ENCODE results near the gene ICOS. TPM values are rescaled to one million over a fixed set of nuclear protein-coding genes. Genes with fewer than 3 reads are reported as not detected.
"Not testable (repeated sequence)": the region's sequence is repeated elsewhere in the genome, so short reads cannot be mapped to it uniquely, and the experiment has no call there.

Gene ICOS
- total and polyA plus RNA-seq, 2 experiments from 2014 or later, result not detected

DNA sequence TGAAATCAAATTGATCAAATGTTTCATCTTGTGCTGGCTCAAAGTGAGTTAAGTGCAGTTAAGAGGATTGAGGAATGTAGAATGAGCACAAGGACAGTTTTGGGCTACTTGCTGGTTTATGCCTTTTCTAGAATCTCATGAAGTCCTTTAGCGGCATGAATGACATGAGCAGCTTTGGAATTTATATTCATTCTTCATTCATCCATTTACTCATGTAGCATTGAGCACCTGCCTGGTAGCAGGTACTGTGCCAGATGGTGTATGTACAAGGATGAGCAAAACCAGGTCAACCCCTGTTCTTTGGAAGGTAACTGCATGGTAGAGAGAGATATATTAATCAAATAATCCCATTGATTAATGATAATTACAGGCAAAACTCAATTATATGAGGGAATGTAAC, 1.2 kb downstream of the ICOS start:
- no peak for TF ChIP-seq CTCF (IDR thresholded peaks at IDR 0.05; ENCODE audit: low read depth, low read length)
- DNase-seq (ENCODE audit: low read depth in 1 of 2, low spot score in 1 of 2), result no peak
- Histone ChIP-seq H3K4me1 (ENCODE audit: low read depth) (no peaks in the 10 kb centered on the region), H3K4me3 (no peak overlapping the region), H3K27ac (no peak overlapping the region), H3K27me3 (no peaks in the 10 kb centered on the region), H3K36me3 (no peaks in the 10 kb centered on the region), H3K9me3 (ENCODE audit: low read depth) (no peaks in the 10 kb centered on the region)

DNA sequence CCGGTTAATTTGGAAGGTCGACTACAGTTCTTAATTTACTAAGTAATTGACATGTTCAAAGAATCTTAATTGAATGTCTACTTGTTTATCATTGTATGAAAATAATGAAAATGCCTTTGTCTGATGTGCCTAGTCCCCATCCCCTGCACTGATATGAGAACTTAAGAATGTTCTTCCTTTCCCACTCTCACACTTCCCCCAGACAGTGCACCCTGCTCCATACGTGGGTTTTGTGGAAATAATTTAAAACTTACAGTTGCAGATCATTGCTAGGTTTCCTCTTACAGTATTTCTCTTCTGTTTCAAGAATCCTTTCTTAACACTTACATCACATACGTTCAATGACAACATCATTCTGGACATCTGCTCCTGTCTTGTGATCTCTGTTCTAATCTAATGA, 3.5 kb downstream of the ICOS start:
- Histone ChIP-seq H3K4me1 (ENCODE audit: low read depth) (no peaks in the 10 kb centered on the region), H3K4me3 (no peak overlapping the region), H3K27me3 (no peaks in the 10 kb centered on the region), H3K9me3 (ENCODE audit: low read depth) (no peaks in the 10 kb centered on the region), H3K36me3 (no peaks in the 10 kb centered on the region), H3K27ac (no peak overlapping the region)
- TF ChIP-seq CTCF (IDR thresholded peaks at IDR 0.05; ENCODE audit: low read depth, low read length), result no peak
- DNase-seq (ENCODE audit: low read depth in 1 of 2, low spot score in 1 of 2), result no peak

DNA sequence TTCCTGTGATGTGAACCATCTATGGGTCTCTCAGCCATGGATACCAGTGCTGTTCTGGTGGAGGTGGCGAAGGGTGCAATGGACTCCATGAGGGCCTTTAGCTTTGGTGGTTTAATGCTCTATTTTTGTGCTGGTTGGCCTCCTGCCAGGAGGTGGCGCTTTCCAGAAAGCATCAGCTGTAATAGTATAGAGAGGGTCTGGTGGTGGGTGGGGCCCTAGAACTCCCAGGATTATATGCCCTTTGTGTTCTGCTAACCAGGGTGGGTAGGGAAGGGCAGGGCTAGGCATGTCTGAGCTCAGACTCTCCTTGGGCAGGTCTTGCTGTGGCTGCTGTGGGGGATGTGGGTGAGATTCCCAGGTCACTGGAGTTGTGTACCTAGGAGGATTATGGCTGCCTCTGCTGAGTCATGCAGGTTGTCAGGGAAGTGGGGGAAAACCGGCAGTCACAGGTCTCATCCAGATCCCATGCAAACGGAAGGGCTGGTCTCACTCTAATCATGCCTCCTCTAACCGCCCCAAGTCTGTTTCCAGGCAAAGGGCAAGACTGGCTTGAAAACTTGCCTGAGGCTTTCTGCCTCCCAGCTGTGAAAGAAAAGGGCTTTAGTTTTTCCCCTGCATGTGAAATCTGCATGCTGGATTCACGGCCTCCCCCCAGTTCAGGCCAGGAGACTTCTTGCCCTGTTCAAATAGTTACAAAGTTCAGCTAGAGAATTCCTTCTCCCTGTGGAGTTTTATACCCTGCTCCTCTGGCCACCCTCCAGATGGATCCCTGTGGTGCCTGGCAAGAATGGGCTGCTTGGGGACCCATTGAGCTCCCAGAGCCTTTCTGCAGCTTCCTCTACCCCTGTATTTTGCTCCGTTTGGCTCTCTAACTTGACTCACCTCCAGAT, 7.2 kb downstream of the ICOS start:
- not testable (repeated sequence) for H3K36me3 ChIP-seq; H3K4me3 ChIP-seq; DNase-seq (ENCODE audit: low read depth in 1 of 2, low spot score in 1 of 2); H3K27ac ChIP-seq; H3K4me1 ChIP-seq (ENCODE audit: low read depth); H3K27me3 ChIP-seq; H3K9me3 ChIP-seq (ENCODE audit: low read depth)

- no peaks in the 10 kb centered on the region for H3K4me1 ChIP-seq (ENCODE audit: low read depth)
- H3K27me3 ChIP-seq, result no peaks in the 10 kb centered on the region
- H3K9me3 ChIP-seq (ENCODE audit: low read depth), result no peaks in the 10 kb centered on the region
- no peak overlapping the region for H3K4me3 ChIP-seq
- H3K36me3 ChIP-seq, result no peaks in the 10 kb centered on the region
- no peak for TF ChIP-seq CTCF (IDR thresholded peaks at IDR 0.05; ENCODE audit: low read depth, low read length)
- H3K27ac ChIP-seq, result no peak overlapping the region
- DNase-seq (ENCODE audit: low read depth in 1 of 2, low spot score in 1 of 2), result no peak
Measured at GRCh38 chr2:203948733-203949132, 12.2 kb downstream of the ICOS start.

- Histone ChIP-seq H3K27ac (no peak overlapping the region), H3K36me3 (no peaks in the 10 kb centered on the region), H3K9me3 (ENCODE audit: low read depth) (no peaks in the 10 kb centered on the region), H3K4me3 (no peak overlapping the region), H3K4me1 (ENCODE audit: low read depth) (no peaks in the 10 kb centered on the region), H3K27me3 (no peaks in the 10 kb centered on the region)
- peak in 1 of 2 donors; percentile 3 for DNase-seq (ENCODE audit: low read depth in 1 of 2, low spot score in 1 of 2)
- no peak for TF ChIP-seq CTCF (IDR thresholded peaks at IDR 0.05; ENCODE audit: low read depth, low read length)
Measured at GRCh38 chr2:203949228-203949627, 12.7 kb downstream of the ICOS start.

DNA sequence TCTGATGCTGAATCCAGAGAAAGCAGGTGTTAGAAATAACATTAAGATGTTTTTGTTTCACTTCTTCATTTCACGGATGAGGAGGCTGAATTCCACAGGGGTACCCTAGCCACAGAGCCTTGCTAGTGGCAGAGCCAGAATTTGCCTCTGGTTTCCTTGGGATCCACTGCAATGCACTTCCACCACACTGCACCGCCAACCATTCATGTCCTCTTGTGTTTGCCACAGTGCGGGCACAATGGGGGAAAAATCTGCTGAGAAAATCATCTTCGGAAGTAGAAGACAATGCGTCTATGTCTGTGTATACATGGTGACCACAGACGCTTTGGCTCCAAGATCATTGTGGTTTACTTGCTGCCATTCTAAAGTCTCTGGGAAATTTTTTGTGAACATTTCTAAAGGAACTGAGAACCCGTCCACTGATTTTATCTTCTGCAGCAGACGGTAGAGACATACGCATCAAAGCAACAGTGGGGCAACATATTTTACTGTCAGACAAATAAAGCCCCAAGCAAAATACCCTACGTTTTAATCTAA, 14.9 kb downstream of the ICOS start:
- TF ChIP-seq CTCF (IDR thresholded peaks at IDR 0.05; ENCODE audit: low read depth, low read length), result no peak
- no peak overlapping the region for H3K27ac ChIP-seq
- no peaks in the 10 kb centered on the region for H3K4me1 ChIP-seq (ENCODE audit: low read depth)
- no peaks in the 10 kb centered on the region for H3K27me3 ChIP-seq
- no peaks in the 10 kb centered on the region for H3K9me3 ChIP-seq (ENCODE audit: low read depth)
- H3K36me3 ChIP-seq, result no peaks in the 10 kb centered on the region
- H3K4me3 ChIP-seq, result no peak overlapping the region
- no peak for DNase-seq (ENCODE audit: low read depth in 1 of 2, low spot score in 1 of 2)
